Measurements from ENCODE around the gene LDLRAD3. TPM values are rescaled to one million over a fixed set of nuclear protein-coding genes. Genes with fewer than 3 reads are reported as not detected.

The LDLRAD3 gene
- total RNA-seq, 1 experiment from 2014 or later = 19.0 TPM

DNA sequence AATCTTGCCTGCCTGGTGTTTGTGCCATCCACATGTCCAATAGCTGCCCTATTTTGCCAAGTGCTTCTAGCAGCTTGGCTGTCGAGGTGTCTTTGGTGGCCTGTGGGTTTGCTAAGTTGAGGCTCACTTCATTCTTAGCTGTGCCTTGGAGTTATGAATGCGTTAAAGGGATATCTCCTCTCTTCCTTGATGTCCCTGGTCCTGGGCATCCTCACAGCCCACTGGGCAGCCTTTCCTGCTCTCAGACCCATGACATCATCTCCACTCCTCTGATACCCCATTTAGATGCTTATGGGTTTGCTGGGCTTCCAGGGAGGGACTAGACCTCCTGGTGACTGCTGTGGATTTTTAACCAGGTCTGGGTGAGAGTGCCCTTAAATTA is 1.3 kb downstream of the LDLRAD3 start:
- Histone ChIP-seq H3K4me1 (ENCODE audit: control insufficient read depth in 1 of 2, insufficient read depth in 2 of 2, low read length in 2 of 2) (peaks cover 22 to 35% of the 10 kb centered on the region in 2 experiments), H3K4me3 (replicated peaks in 1 of 2; ENCODE audit: low read depth in 1 of 2, low read length in 2 of 2) (peak overlapping the region; percentile 72 to 76), H4K20me1 (ENCODE audit: insufficient read depth) (peaks cover 4% of the 10 kb centered on the region; the same call in 1 of the 2 replicates), H3K9ac (ENCODE audit: low read length) (peak overlapping the region; percentile 68), H3K9me3 (ENCODE audit: control insufficient read depth in 1 of 2, insufficient read depth in 1 of 2, low read depth in 1 of 2, low read length in 2 of 2) (no peaks in the 10 kb centered on the region), H3K9me2 (ENCODE audit: insufficient read depth) (no peaks in the 10 kb centered on the region), H3K27ac (ENCODE audit: low read depth, low read length) (no peak overlapping the region), H3K79me2 (ENCODE audit: insufficient read depth, low read length) (peaks cover 57% of the 10 kb centered on the region), H2AFZ (ENCODE audit: low read depth, low read length, poor library complexity, severe bottlenecking) (no peak overlapping the region), H3K36me3 (ENCODE audit: control insufficient read depth in 1 of 2, insufficient read depth in 2 of 2, low read length in 2 of 2) (no peaks in the 10 kb centered on the region), H3K27me3 (ENCODE audit: insufficient read depth, low read length) (no peaks in the 10 kb centered on the region), H3K4me2 (ENCODE audit: low read length) (peak overlapping the region; percentile 91)
- intact Hi-C loops (cut with micrococcal nuclease) = loop anchor here (10.0 kb wide), 1 partner anchor 330 kb away; the partner anchor contains the start of gene FJX1
- ChIA-PET RAD21 (ENCODE audit: low non-redundant PET in 1 of 2, low total read pairs in 2 of 2, uncharacterized antibody in 2 of 2, unreplicated experiment in 2 of 2) (no interaction called here), POLR2A (no interaction called here), CTCF (no interaction called here)
- no peak for ATAC-seq
- DNase-seq (ENCODE audit: low read depth, low spot score) = no peak
- TF ChIP-seq MAX (IDR thresholded peaks at IDR 0.05) = no peak
- no peak for TF ChIP-seq SIN3A (IDR thresholded peaks at IDR 0.05; ENCODE audit: low read depth)
- no peak for TF ChIP-seq SRF (IDR thresholded peaks at IDR 0.05; ENCODE audit: low read depth)
- no peak for TF ChIP-seq JUND (IDR thresholded peaks at IDR 0.05)
- no peak for TF ChIP-seq POLR2AphosphoS5 (IDR thresholded peaks at IDR 0.05; ENCODE audit: low read depth, low read length)
- no peak for TF ChIP-seq RAD21 (IDR thresholded peaks at IDR 0.05; ENCODE audit: low read depth)
- no peak for TF ChIP-seq ELF1 (IDR thresholded peaks at IDR 0.05; ENCODE audit: borderline replicate concordance, low read depth)
- TF ChIP-seq ZNF274 (IDR thresholded peaks at IDR 0.05; ENCODE audit: low read depth, low read length) = no peak
- TF ChIP-seq, protein P1, sequence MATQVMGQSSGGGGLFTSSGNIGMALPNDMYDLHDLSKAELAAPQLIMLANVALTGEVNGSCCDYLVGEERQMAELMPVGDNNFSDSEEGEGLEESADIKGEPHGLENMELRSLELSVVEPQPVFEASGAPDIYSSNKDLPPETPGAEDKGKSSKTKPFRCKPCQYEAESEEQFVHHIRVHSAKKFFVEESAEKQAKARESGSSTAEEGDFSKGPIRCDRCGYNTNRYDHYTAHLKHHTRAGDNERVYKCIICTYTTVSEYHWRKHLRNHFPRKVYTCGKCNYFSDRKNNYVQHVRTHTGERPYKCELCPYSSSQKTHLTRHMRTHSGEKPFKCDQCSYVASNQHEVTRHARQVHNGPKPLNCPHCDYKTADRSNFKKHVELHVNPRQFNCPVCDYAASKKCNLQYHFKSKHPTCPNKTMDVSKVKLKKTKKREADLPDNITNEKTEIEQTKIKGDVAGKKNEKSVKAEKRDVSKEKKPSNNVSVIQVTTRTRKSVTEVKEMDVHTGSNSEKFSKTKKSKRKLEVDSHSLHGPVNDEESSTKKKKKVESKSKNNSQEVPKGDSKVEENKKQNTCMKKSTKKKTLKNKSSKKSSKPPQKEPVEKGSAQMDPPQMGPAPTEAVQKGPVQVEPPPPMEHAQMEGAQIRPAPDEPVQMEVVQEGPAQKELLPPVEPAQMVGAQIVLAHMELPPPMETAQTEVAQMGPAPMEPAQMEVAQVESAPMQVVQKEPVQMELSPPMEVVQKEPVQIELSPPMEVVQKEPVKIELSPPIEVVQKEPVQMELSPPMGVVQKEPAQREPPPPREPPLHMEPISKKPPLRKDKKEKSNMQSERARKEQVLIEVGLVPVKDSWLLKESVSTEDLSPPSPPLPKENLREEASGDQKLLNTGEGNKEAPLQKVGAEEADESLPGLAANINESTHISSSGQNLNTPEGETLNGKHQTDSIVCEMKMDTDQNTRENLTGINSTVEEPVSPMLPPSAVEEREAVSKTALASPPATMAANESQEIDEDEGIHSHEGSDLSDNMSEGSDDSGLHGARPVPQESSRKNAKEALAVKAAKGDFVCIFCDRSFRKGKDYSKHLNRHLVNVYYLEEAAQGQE (IDR thresholded peaks at IDR 0.05; ENCODE audit: low read depth) = no peak
- TF ChIP-seq CEBPB (IDR thresholded peaks at IDR 0.05; ENCODE audit: low read depth) = no peak
- no peak for TF ChIP-seq CTCF (IDR thresholded peaks at IDR 0.05 in 2 of 3, conservative IDR thresholded peaks at IDR 0.05 in 1 of 3; ENCODE audit: borderline replicate concordance in 1 of 3, insufficient read depth in 1 of 3, low read depth in 2 of 3, low read length in 2 of 3)
- no peak for TF ChIP-seq YY1 (IDR thresholded peaks at IDR 0.05; ENCODE audit: extremely low read depth, insufficient replicate concordance, low read depth, low read length)
- BruUV-seq (replicated peaks) = no TSS peak
